IPS-NIHi7 (cell line): Measurements from ENCODE around the gene SEMA3G.

ENCODE experiments used
- DNase-seq: peaks from one replicate; pipeline ENCODE4 v3.0.0; 2012; ENCODE audit warnings: mixed read lengths; ENCODE audit errors: extremely low spot score

SEMA3G gene

DNA sequence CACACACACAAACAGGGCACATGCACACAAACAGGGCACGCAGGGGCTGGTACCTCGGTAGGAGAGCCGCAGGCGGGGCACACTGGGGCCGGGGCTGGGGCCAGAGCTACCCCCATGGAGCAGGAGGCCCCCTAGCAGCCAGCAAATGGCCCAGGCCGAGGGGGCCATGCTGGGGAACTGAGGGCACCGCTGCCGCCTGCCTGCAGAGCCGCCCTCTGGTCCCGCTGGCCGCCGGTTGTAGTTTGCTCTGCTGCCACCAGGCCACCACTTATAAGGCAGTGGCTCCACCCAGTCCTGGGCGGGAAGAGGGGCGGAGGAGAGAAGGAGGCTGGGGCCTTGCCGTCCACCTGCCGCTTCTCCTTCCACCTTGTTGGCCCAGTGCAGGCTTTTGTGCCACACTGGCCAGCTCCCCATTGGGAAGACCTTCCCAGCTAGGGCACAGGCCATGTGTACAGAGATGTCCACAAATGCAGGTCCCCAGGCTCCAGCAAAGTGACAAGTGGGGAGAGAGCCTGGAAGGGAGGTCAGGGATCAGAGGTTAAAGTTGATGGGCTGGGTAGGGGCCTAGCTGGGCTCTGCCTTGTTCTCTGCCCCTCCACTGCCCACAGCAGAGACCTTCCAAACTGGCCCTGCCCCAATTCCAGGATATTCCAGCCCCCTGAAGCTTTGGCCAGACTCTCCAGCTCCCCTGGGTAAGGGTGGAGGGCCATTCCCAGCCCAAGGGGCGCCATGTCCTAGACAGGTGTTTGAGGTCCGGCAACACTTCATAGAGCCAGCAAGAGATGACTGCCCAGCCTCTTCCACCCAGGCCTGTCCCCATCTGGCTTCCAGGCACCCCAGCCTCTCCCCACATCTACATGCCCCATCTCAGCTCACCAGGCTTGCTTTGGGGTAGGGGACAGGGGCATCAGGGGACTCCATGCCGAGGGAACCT, at the start of gene SEMA3G:
SEMA3G (minus strand) TSS at position 244 of the 934 bp plus-strand sequence; CDS start at position 168, 76 bp downstream.
- peak; percentile 90 for DNase-seq

DNA sequence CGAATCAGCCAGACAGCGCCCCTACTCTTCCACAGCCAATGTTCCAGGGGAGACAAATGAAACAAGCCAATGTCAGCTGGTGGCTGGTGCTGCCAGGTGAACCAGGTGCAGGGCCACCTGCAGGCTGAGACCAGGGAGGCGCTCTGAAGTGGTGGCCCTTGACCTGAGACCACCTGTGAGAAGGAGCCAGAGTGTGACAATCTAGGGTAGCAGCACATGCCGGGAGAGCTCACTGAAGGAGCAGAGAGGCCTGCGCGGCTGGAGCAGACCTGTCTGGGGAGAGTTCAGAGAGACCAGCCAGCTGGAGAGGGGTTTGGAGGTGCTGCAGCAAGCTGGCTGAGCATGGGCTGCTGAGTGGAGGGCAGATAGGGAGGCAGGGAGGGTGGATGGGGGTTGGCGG, 49.5 kb upstream of the SEMA3G start:
- no peak for DNase-seq

GRCh38 chr3:52493232-52494017, 48.5 kb upstream of the SEMA3G start:
- no peak for DNase-seq

GRCh38 chr3:52492059-52492458, 47.2 kb upstream of the SEMA3G start:
- DNase-seq: no peak

DNA sequence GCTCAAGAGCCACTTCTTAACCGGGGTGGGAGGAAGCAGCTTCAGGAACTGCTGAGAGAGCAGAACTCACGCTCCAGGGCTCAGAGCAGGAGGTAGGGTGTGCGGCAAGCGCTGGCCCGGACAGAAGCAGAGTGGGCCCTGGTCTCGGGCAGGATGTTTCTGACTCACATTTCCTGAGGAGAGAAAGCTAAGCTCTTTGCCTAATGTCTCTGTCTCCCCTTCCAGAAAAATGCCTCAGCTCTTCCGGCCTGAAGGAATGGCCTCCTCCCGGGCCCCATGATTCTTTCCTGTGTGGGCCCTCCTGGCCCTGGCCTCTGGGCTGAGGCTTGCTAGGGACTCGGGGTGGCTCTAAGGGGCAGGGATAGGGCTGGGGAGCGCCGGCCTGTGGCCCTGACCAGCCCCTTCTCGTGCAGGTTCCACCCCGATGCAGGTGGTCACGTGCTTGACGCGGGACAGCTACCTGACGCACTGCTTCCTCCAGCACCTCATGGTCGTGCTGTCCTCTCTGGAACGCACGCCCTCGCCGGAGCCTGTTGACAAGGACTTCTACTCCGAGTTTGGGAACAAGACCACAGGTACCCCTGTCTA, 46.1 kb upstream of the SEMA3G start:
- no peak for DNase-seq

DNA sequence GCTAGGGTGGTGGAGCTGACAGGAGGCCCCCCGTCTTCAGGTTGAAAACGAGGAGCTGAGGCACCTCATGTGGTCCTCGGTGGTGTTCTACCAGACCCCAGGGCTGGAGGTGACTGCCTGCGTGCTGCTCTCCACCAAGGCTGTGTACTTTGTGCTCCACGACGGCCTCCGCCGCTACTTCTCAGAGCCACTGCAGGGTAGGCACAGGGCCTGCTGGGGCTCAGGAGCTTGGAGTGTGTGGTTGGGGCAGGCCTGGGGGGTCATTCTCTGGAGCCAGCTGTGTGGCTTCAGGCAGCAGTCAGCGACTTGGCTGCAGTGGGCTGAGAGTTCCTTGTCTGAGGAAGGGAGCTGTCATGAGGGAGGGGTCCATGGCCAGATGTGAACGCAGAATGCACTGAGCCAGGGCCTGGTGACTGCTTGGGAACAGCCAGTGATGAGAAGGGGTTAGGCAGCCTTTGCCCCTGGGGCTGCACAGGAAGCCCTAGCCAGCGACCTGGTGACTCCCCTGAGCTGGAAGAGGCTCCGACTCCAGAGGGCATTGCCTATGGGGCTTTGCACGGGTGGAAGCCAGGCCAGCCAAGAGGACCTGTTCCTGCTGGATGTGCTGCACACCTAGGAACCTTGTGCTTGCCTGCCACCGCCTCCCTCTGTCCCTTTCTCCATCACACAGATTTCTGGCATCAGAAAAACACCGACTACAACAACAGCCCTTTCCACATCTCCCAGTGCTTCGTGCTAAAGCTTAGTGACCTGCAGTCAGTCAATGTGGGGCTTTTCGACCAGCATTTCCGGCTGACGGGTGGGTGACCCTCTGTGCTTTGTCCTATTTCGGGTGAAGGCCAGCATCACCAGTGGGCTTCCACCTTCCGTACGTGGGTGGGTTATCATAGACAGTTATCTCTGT, 45.4 kb upstream of the SEMA3G start:
- DNase-seq: no peak

- no peak for DNase-seq
These were observed 44.5 kb upstream of the SEMA3G start for GRCh38 chr3:52489453-52489852.

- no peak for DNase-seq
These were observed 43.8 kb upstream of the SEMA3G start for GRCh38 chr3:52488746-52489145.

DNA sequence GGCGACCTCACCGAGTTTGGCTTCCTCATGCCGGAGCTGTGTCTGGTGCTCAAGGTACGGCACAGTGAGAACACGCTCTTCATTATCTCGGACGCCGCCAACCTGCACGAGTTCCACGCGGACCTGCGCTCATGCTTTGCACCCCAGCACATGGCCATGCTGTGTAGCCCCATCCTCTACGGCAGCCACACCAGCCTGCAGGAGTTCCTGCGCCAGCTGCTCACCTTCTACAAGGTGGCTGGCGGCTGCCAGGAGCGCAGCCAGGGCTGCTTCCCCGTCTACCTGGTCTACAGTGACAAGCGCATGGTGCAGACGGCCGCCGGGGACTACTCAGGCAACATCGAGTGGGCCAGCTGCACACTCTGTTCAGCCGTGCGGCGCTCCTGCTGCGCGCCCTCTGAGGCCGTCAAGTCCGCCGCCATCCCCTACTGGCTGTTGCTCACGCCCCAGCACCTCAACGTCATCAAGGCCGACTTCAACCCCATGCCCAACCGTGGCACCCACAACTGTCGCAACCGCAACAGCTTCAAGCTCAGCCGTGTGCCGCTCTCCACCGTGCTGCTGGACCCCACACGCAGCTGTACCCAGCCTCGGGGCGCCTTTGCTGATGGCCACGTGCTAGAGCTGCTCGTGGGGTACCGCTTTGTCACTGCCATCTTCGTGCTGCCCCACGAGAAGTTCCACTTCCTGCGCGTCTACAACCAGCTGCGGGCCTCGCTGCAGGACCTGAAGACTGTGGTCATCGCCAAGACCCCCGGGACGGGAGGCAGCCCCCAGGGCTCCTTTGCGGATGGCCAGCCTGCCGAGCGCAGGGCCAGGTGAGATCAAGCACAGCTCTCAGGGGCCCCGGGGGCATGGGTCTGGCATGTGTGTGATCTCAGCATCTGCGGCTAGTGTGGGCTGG, 43.1 kb upstream of the SEMA3G start:
- no peak for DNase-seq

DNA sequence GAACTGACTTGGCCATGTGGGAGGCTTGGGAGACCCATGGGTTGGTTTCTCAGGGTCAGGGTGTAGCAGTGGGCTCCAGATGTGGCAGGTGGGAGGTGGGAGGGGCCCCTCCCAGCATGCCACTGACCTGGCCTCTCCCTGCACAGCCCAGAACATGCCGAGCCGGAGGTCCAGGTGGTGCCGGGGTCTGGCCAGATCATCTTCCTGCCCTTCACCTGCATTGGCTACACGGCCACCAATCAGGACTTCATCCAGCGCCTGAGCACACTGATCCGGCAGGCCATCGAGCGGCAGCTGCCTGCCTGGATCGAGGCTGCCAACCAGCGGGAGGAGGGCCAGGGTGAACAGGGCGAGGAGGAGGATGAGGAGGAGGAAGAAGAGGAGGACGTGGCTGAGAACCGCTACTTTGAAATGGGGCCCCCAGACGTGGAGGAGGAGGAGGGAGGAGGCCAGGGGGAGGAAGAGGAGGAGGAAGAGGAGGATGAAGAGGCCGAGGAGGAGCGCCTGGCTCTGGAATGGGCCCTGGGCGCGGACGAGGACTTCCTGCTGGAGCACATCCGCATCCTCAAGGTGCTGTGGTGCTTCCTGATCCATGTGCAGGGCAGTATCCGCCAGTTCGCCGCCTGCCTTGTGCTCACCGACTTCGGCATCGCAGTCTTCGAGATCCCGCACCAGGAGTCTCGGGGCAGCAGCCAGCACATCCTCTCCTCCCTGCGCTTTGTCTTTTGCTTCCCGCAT, 42.3 kb upstream of the SEMA3G start:
- DNase-seq: no peak

DNA sequence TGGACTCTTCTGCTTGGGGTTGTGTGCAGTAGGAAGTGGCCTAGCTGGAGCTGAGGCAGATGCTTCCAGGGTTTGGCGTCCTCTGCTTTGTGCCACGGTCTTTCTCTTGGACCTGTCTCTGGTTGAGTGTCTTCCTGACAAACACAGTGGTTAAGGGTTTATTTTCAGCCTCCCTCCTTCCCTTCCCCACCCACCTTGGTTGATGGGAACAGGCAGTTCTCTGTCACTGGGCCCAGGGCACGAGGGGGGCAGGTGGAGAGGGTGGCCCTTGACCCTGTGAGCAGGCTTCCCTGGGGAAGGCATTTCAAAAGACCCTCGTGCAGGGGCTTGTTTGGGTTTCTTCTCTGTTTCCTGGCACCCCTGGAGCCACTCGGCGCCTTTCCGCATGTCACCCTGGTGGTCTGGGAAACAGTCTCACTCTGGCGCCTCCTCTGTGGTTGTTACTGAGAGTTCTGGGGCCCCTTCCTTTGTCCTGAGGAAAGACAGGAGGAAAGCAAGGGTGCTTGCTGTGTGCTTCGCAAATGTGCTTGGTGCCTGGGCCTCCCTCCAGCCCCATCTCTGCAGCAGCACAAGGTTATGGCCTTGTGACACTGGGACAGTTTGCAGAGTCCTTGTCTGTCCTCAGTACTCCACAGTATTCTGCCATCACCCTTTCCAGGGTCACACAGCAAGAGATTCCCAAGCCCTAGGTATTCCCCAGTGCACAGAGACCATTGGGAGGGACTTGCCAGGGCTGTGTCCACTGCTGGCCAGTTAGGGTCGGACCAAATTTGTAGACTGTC, 40.0 kb upstream of the SEMA3G start:
- DNase-seq: no peak

DNA sequence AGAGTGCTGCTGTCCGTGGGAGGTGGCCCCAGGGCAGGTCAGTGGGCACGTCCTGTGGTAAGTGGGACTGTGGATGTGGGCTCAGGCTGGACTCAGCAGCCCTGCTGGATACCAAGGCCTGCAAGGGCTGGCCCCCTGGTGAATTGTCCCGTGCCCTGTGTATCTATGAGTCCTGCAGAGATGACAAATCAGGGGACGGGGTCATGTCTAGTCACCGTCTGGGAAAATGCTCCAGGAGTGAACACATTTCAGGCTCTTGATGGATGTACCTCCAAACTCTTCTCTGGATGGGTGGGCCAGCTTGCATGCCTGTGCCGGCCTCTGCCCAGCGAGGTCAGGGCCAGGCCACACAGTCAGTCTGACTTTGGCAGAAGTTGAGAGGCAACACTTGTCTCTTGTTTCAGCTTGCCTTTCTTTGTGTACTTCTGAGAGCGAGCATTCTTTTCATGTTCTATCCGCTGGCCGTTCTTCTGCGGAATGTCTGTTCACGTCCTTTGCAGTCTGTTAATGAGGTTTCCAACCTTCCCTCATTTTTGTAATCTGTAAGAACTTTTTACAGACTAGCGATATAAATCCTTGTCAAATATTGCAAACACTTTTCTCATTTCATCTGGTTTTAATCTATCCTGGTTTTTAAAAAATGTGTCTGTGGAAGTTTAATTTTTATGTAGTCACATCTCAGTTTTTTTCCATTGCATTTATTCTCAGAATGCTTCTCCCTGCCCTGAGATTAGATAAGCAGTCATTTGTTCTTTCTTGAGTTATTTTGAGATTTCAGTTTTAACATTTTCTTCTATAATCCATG, 38.9 kb upstream of the SEMA3G start:
- DNase-seq: no peak

DNA sequence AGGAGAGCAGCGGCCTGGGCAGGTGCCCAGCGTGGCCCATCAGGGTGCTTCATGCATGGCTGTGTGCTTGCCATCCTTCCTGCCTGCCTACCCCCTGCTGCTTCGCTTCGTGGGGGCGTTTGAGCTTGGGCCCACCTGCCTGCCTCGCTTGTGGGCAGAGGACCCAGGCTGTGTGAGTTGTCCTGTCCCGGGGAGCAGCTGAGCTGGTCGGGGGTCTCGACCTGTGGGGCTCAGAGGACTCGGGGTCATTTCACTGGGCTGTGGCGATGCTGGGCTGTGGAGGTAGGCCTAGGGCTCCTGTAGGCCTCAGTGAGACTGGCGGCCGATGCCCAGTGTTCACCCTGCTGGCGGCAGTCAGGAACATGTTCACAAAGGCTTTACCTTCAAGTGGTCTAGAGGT, 38.2 kb upstream of the SEMA3G start:
- DNase-seq: no peak

DNA sequence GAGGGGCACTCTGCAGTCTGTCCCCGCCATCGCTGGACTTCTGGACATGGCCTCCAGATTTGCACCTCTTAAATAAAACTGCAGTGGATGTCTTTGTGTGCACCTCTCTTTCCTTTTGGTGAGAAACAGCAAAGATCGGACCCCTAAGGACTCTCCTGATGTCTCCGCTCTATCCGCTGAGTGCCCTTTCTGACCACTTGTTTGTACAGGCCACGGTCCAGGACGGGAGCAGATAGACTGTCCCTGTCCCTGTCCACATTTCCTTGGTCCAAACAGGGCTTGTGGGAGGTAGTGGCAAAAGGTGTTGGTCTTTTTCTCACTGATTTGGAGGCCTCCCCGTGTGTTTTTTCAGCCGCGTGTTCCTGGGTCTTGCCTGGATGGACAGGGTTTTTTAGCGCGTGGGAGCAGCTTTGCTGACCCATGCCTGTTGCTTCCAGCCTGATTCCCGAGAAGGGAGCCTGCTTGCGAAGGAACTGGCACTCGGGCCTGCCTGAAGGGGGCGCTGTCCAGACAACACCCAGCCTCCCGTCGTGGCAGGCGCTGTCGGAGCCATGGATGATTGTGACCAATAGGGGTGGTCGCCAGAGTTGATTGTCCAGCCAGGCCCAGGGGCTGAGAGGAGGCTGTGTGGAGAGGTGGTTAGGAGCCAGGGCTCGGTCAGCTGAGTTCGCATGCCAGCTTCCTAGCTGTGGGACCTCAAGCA, 37.1 kb upstream of the SEMA3G start:
- peak; percentile 95 for DNase-seq

DNA sequence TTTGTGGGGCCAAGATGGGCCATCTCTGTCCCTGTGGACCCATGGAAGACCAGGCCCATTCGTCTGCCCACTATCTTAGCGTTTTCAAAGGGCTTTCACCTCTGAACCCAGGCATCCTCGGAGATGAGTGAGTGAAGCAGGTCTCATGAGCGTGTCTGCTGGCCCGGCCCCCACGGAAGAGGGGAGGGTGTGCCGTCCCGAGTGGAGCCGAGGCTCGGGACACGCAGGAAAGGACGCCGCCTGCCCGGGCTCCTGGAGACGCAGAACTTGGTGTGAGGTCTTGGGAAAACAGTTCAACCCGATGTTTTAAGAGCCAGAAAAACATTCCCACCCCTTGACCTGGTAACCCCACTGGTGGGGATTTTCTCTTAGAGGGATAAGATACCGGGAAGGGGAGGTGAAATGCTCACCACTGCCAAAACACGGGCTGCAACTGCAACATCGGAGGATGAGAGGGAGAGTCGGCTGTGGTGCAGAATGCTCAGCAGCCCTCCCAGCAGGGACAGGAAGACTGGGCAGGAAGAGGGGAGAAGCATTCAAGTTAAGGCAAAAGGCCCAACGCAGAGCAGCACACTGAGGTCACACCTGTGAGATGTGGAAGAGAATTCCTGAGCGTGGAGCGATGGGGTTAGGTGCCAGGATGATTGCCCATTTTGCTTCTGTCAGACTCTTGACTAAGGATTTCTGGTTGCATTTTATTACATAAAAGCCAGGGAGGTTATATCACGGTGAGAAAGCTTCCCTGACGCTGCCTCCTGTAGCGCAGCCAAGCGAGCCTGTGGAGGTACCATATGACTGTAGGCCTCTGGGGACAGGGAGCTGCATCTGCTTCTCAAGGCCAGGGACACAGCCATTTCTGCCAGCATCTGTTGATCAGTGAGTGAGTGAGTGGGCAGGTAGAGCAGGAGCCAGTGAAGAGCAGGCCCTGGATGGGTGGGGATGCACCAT, 36.1 kb upstream of the SEMA3G start:
- no peak for DNase-seq
